Measurements from ENCODE around the gene LRMDA.

The LRMDA gene

DNA sequence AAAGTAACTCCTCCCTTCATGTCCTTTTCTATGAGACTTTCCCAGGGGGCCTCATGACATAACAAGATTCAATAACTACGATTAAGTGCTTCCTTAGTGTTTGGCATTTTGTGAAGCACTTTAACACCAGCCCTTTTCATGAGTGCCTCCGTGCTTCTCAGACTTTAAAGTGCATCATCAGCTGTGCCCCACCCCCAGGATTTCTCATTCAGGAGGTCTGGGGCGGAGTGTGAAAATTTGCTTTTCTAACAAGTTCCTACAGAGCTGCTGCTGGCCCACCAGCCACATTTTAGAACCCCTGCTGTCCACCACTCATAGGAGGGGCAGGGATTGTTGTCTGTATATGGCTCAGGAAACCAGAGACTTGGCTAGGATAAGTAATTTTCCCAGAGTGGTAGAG is 445.3 kb downstream of the LRMDA start:
- no peak for DNase-seq (ENCODE audit: low read depth)

DNA sequence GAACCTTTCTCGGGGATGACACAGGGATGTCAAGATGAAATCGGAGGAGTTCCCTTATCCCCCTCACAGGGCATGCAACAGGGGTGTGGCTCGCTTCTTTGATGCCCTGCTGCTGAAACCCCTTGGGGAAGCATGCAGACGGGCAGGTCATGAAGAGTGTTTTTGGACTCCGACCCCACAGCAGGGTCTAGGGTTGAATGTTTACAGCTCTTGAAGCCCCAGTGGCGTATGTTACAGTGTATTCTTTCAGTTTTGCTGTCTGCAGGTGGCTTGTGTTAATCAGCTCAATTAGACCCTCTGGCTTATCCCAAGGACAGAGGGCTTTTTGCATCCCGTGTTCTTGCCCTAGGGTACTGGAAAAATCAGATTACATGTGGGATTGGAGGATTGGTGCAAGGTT is 446.5 kb downstream of the LRMDA start:
- no peak for DNase-seq (ENCODE audit: low read depth)

GRCh38 chr10:75878586-75878985 is 447.2 kb downstream of the LRMDA start:
- no peak for DNase-seq (ENCODE audit: low read depth)

- no peak for DNase-seq (ENCODE audit: low read depth)
Observed at GRCh38 chr10:75880031-75880775, 448.8 kb downstream of the LRMDA start.

DNA sequence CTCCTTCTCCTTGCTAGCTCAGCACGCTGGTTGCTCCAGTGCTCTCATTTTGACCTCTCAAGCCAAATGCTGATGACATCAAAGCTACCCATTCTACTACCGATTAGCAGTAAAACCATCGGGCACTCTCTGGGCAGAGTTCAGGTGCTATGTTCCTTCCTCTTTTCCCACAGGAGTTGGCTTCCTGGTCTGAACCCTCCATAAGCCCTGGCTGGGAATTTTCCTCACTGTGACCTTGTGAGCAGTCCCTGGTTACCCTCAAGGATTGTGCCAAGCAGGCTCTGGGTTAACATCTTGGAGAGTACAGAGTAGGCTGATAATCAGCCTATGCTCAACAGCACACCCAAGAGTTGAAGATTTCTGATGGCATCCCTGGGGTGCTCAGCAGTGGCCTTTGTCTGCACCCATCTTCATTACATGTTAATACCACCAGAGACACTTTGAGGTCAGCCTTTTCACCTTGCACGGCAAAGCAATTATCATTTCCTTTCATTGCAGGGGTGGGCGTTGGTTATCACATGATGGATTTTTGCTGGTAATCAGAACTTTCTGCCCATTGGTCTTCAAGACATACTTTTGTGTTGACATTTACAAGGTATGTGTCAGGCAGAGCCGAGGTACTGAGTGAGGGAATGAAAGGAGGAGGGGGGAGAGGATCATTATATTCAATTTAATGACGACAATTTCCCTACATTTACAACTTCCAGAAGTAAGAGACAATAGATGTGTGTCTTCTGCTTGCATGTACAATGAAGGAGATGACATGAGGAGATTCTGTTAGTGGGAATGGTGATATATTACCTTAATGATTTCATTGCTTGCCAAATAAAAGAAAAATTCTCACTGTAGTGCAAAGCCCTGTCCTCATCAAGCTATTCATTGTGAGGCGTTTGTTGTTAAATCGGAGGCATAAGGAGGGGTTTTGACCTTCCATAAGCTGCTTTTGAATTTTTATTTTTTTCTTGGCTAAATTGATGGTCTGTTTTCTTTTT is 452.0 kb downstream of the LRMDA start:
- no peak for DNase-seq (ENCODE audit: low read depth)

GRCh38 chr10:75884808-75885207 is 453.4 kb downstream of the LRMDA start:
- DNase-seq (ENCODE audit: low read depth): no peak

- no peak for DNase-seq (ENCODE audit: low read depth)
Observed at GRCh38 chr10:75887369-75887768, 455.9 kb downstream of the LRMDA start.

GRCh38 chr10:75887992-75888680 is 456.7 kb downstream of the LRMDA start:
- DNase-seq (ENCODE audit: low read depth): no peak

DNA sequence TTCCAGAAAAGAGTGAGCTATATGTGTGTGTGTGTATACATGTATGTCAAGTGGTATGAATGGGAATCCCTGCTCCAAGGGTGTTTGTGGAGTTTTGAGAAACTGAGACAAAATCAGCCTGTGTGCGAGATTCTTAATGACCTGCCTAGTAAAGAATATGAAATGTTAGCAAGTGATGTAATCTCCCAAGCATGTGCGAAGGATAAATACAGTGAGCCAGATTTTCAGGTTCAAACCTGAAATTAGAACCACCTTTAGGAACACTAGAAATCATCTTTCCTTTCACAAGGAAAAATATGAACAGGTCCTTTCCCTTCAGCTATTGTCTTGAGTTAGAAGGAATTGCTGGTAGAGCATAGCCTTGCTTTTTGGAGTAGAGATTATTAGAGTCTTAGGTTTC is 457.6 kb downstream of the LRMDA start:
- DNase-seq (ENCODE audit: low read depth): no peak

- DNase-seq (ENCODE audit: low read depth): no peak
Observed at GRCh38 chr10:75894761-75895160, 463.3 kb downstream of the LRMDA start.

DNA sequence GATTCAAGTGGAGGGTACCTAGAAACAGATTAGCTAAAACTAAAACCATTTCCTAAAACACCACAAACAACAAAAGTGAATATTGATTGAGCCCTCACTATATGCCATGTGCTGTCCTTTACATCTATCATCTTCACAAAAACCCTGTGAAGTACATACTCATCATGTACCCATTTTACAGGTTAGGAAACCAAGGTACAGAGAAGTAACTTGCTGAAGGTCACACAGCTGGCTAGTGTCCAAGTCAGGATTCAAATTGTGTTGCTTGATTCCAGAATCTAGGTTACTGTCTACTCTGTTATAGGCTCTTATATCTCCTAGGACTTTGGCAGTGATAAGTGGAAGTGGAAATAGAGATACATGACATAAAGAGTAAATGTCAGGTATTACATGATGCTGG is 463.8 kb downstream of the LRMDA start:
- DNase-seq (ENCODE audit: low read depth): no peak

DNA sequence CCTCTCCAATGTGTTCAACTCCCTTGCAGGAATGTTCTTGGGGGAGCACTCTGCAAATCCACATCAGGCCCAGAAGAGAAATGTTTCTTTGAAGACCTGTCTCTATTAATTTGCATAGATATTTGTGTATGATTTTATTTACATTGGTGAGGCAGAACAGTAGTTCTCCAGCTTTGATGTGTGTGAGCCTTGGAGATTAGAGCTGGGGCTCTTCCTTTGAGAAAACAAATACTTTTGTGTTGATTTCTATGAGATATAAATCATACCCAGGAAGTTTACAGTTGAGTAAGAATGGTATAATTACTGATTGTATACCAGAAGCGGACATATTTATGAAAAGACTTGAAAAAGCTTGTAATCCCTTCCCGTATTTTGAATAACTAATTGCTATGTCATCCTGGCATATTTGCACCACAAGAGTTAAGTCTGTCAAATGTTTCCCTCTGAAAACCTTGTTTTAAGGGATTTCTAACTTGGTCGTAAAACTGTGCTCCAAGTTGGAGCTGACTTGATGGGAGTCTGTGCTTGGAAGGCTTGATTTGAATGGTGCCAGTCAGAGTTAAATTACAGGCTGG is 468.5 kb downstream of the LRMDA start:
- no peak for DNase-seq (ENCODE audit: low read depth)

DNA sequence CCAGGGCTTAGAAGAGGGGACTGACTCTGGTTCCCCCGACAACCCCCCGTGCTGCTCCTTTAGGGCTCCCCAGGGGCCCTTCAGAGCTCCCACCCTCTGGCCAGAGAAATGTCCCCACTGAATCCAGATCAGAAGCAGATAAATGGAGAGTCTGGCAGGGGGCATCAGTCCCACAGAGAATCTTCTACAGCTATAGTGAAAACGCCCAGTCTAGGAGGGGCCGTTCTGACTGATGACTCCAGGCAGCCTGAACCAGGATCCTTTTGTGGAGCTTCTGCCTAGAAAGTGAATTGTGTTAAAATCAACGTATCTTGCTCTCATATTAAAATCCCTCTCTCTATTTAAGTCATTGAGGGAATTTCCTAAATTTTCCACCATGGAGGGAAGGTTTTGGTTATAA is 471.4 kb downstream of the LRMDA start:
- DNase-seq (ENCODE audit: low read depth): no peak

GRCh38 chr10:75904499-75905283 is 473.3 kb downstream of the LRMDA start:
- no peak for DNase-seq (ENCODE audit: low read depth)

DNA sequence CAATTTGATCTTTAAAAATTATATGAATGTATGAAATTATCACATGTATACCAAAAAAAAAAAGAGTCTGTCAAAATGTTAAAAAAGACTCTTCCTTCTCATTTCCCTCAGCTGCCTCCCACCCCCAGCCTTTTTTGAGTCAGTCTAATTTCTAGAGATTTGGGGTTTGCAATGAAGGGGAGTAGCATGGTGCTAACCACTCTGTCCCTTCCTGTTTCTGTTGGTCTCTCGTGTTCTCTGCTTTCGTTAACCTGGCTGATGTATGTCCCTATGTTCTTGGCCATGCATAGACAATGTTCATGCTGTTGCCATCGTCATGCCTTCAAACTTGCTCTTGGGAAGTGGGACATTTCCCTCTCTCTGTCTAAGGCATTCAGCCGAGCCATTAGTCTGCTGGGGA is 474.1 kb downstream of the LRMDA start:
- DNase-seq (ENCODE audit: low read depth): no peak

DNA sequence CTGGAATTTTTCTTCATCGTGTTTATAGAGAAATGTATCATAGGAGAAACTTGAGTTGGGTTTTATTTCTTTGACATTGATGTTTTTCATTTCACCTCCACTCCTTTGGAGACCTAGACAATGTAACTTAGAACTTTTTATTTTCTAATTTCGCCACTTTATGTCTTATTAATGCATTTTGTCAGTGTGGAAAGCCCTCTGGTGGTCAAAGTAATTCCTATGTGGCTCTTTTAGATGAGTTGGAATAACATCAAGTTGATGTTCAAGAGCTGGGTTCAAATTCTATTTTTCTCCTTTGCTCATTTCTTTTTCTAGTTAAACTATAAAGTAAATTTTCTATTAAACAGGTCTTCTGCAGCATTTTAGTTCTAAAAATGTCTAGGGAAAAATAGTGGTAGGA is 478.6 kb downstream of the LRMDA start:
- no peak for DNase-seq (ENCODE audit: low read depth)

DNA sequence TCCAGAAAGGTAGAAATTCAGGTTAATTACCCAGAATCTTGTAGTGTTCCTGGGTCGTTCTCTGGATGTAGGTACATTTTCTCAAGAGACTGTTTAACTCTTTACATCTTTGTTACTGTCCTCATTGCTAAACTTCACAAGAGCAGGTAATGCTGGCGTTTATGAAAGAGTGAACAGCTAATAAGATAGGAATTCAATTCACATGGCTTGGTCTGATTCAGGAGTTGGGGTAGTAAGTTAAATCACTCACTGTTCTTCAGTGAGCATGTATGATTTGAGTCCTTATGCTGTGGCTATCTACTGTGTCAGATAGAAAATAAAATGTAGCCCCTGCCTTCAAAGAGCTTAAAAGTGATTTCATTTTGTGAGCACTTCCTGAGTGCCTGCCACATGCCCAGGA is 480.0 kb downstream of the LRMDA start:
- no peak for DNase-seq (ENCODE audit: low read depth)

GRCh38 chr10:75916906-75917305 is 485.5 kb downstream of the LRMDA start:
- DNase-seq (ENCODE audit: low read depth): no peak

GRCh38 chr10:75919913-75920312 is 488.5 kb downstream of the LRMDA start:
- DNase-seq (ENCODE audit: low read depth): no peak

DNA sequence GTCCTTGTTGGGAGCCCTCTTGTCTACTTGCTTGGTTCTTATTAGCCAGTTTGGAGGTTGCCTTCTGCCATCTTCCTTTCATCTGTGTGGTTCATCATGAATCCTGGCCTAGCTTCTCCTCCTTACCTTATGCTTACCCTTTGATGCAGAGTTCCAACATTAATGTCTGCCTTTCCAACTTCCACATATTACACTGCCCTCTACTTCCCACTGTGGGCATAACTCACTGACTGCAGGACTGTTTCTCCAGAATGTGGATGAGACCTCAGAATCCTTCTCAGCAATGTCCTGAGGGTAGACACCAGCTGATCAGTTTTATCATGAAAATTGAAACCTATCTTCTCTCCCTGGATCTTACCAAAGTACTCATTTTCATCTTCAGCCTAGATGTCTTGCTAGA is 491.0 kb downstream of the LRMDA start:
- DNase-seq (ENCODE audit: low read depth): no peak

DNA sequence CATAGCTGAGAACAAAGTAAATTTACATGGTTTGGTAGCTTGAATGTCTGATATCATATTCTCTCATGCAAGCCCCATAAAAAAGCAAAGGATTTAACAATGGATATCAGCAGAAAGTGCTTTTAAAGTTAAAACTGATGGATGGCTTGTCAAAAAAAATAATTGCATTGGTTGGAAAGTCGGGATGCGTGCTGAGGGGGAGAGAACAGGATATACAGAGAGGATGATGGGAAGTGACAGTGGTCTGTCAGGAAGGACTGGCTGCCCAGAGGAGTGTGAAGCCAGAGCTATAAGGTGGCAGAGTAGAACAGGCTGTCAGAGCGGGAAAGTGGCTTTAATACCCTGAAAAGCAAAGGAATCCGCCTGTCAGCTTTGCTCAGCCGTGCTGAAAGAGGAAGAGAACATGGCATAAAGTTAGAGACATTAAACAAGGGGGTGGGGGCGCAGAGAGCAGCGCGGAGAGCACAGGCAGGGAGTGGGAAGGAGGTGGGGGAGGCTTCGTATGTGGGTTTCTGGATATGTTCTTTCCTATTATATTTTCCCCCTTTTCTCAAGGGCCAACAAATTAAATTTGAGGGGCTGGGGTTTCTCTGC is 493.0 kb downstream of the LRMDA start:
- DNase-seq (ENCODE audit: low read depth): no peak
